GM12865 (cell line): Measurements from ENCODE around the gene SLC9A9.

Experiments used
- DNase-seq: peaks from one replicate; pipeline ENCODE4 v3.0.0; 2010; ENCODE audit warnings: low read depth
- H3K4me3 ChIP-seq: 2 replicates; pipeline ENCODE4 v1.5.1; 2011; ENCODE audit warnings: mild to moderate bottlenecking, low read depth, low read length, control low read depth
- CTCF ChIP-seq: IDR thresholded peaks from 2 replicates; pipeline ENCODE4 v1.5.1; 2011; ENCODE audit warnings: low read length, control low read depth, low read depth, inconsistent platforms; ENCODE audit not compliant: insufficient read depth; ENCODE audit errors: missing control alignments

Gene SLC9A9

GRCh38 chr3:143612541-143612940 is 235.7 kb downstream of the SLC9A9 start:
- no peak overlapping the region for H3K4me3 ChIP-seq
- TF ChIP-seq CTCF = no peak
- no peak for DNase-seq

GRCh38 chr3:143608966-143609365 is 239.3 kb downstream of the SLC9A9 start:
- H3K4me3 ChIP-seq = no peak overlapping the region
- no peak for DNase-seq
- TF ChIP-seq CTCF = no peak

- no peak overlapping the region for H3K4me3 ChIP-seq
- no peak for TF ChIP-seq CTCF
- DNase-seq = no peak
These were observed 242.9 kb downstream of the SLC9A9 start for GRCh38 chr3:143605233-143605950.

GRCh38 chr3:143604402-143605185 is 243.7 kb downstream of the SLC9A9 start:
- no peak overlapping the region for H3K4me3 ChIP-seq
- DNase-seq = peak; percentile 50
- TF ChIP-seq CTCF = no peak

GRCh38 chr3:143603774-143604173 is 244.5 kb downstream of the SLC9A9 start:
- no peak for DNase-seq
- no peak overlapping the region for H3K4me3 ChIP-seq
- TF ChIP-seq CTCF = no peak

- DNase-seq = no peak
- TF ChIP-seq CTCF = no peak
- H3K4me3 ChIP-seq = no peak overlapping the region
These were observed 246.4 kb downstream of the SLC9A9 start for GRCh38 chr3:143601723-143602484.
